ENCODE measurements around the gene SIGLEC10. TPM values are rescaled to one million over a fixed set of nuclear protein-coding genes. Genes with fewer than 3 reads are reported as not detected.

SIGLEC10 gene
- total RNA-seq, 4 donors from 2014 or later: 2.1 to 21.9 (median 7.3) TPM

GRCh38 chr19:51391073-51391611 lies 26.3 kb downstream of the SIGLEC10 start:
- TF ChIP-seq, protein P1, sequence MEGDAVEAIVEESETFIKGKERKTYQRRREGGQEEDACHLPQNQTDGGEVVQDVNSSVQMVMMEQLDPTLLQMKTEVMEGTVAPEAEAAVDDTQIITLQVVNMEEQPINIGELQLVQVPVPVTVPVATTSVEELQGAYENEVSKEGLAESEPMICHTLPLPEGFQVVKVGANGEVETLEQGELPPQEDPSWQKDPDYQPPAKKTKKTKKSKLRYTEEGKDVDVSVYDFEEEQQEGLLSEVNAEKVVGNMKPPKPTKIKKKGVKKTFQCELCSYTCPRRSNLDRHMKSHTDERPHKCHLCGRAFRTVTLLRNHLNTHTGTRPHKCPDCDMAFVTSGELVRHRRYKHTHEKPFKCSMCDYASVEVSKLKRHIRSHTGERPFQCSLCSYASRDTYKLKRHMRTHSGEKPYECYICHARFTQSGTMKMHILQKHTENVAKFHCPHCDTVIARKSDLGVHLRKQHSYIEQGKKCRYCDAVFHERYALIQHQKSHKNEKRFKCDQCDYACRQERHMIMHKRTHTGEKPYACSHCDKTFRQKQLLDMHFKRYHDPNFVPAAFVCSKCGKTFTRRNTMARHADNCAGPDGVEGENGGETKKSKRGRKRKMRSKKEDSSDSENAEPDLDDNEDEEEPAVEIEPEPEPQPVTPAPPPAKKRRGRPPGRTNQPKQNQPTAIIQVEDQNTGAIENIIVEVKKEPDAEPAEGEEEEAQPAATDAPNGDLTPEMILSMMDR (IDR thresholded peaks at IDR 0.05): no peak
- no peak for TF ChIP-seq POLR2A (IDR thresholded peaks at IDR 0.05)
- TF ChIP-seq EP300 (IDR thresholded peaks at IDR 0.05): no peak
- H3K4me3 ChIP-seq: peak overlapping the region in 1 of 4 donors; percentile 5
- peaks cover 0 to 15% (median 6%) of the 10 kb centered on the region in 4 donors for H3K4me1 ChIP-seq
- no peak for DNase-seq (ENCODE audit: low spot score in 2 of 2)
- no peak overlapping the region for H3K27ac ChIP-seq
- H3K9me3 ChIP-seq: no peaks in the 10 kb centered on the region
- no peaks in the 10 kb centered on the region for H3K36me3 ChIP-seq
- WGBS, 2 donors: 63 to 71% methylated on average over 8 of the region's 8 CpGs
- H3K27me3 ChIP-seq: no peaks in the 10 kb centered on the region

GRCh38 chr19:51389143-51389542 lies 28.3 kb downstream of the SIGLEC10 start:
- Histone ChIP-seq H3K4me1 (peaks cover 0 to 6% (median 0%) of the 10 kb centered on the region in 4 donors), H3K27me3 (no peaks in the 10 kb centered on the region), H3K4me3 (no peak overlapping the region), H3K36me3 (no peaks in the 10 kb centered on the region), H3K27ac (no peak overlapping the region), H3K9me3 (no peaks in the 10 kb centered on the region)
- WGBS, 2 donors: 73 to 80% methylated on average over 5 to 9 of the region's 14 CpGs
- TF ChIP-seq EP300 (IDR thresholded peaks at IDR 0.05) (no peak), POLR2A (IDR thresholded peaks at IDR 0.05) (no peak)
- TF ChIP-seq, protein P1 (IDR thresholded peaks at IDR 0.05): no peak
- DNase-seq (ENCODE audit: low spot score in 2 of 2): no peak

DNA sequence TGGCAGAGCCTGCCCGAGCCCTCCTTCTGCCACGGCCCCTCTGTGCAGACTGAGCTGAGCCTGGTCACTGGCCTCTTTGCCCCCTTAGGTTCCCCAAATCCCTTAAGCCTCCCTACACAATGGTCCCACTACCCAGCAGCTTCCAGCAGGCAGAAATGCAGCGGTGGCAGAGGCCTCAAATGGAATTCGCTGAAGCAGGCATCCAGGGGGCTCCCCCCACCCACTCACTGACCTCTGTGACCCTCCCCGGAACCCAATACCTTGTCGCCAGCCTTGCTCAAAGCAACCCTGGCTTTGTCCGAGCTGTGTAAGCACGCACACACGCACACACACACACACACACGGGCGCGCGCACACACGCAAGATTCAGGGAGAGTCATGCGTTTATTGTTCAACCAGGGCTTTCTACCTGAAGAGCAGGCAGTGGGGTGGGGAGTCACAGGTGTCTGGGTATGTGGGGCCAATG lies 29.5 kb downstream of the SIGLEC10 start, which contains the start of gene LIM2:
Gene LIM2, minus strand, starts transcription at position 51 of the 466 bp plus-strand sequence. CDS start 531 bp downstream, outside the sequence.
- H3K27me3 ChIP-seq: no peaks in the 10 kb centered on the region
- H3K36me3 ChIP-seq: no peaks in the 10 kb centered on the region
- DNase-seq (ENCODE audit: low spot score in 2 of 2): no peak
- no peaks in the 10 kb centered on the region for H3K9me3 ChIP-seq
- H3K4me1 ChIP-seq: no peaks in the 10 kb centered on the region
- no peak for TF ChIP-seq EP300 (IDR thresholded peaks at IDR 0.05)
- TF ChIP-seq, protein P1 (IDR thresholded peaks at IDR 0.05): no peak
- no peak for TF ChIP-seq POLR2A (IDR thresholded peaks at IDR 0.05)
- WGBS, 2 donors: 80 to 81% methylated on average over 9 to 15 of the region's 15 CpGs
- no peak within 1 kb of the TSS for H3K27ac ChIP-seq
- no peak within 1 kb of the TSS for H3K4me3 ChIP-seq

DNA sequence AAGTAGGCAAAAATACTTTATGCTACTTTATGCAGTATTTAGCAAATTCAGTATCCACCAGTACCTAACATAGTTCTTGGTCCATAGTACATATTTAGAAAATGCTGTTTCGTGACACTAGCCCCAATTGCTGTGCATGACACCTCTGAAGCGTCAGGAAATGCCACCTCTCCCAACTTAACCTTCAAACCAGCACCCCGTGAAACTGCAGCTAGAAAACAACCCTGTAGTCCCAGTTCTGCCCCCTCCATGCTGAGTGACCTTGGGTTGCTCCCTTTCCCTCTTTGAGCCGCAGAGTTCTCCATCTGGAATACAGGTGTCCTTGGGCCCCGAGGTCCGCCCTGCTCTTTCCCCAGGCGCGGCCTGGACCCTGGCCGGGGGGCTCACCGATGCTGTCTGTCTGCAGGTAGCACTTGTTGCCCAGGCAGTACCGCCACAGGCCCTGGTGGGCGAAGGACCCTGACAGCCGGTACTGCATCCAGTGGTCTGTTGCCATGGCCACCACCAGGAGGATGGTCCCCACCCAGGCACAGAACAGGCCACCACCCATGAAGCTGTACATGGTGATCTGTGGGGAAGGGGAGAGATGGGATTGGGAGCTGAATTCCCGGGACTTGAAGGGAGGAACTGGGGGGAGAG lies 30.4 kb downstream of the SIGLEC10 start:
- 85 to 93% methylated on average over 5 to 14 of the region's 14 CpGs for WGBS, 2 donors
- H3K9me3 ChIP-seq: no peaks in the 10 kb centered on the region

More for the DNA sequence above, 30.4 kb downstream of the SIGLEC10 start:
- H3K27me3 ChIP-seq: no peaks in the 10 kb centered on the region
- H3K4me1 ChIP-seq: no peaks in the 10 kb centered on the region
- H3K27ac ChIP-seq: no peak overlapping the region
- TF ChIP-seq, protein P1 (IDR thresholded peaks at IDR 0.05): no peak
- TF ChIP-seq EP300 (IDR thresholded peaks at IDR 0.05): no peak
- TF ChIP-seq POLR2A (IDR thresholded peaks at IDR 0.05): no peak
- H3K36me3 ChIP-seq: no peaks in the 10 kb centered on the region
- no peak overlapping the region for H3K4me3 ChIP-seq
- no peak for DNase-seq (ENCODE audit: low spot score in 2 of 2)

Measured in tibial nerve (tissue), 4 donors.